Activated CD8-positive, alpha-beta memory T cell treated with anti-CD3 and anti-CD28 coated beads, Interleukin-2, amount 50 U/mL, for 24 hours (primary cell): ENCODE measurements around the gene ALAD.
"Not testable (repeated sequence)": the region's sequence is repeated elsewhere in the genome, so short reads cannot be mapped to it uniquely, and the experiment has no call there.

ENCODE experiments used
- DNase-seq: peaks from one replicate; pipeline ENCODE4 v3.0.0-alpha.2; 2020; ENCODE audit errors: extremely low read depth

The ALAD gene

GRCh38 chr9:113401027-113401792 lies at the start of gene ALAD:
TSS of gene ALAD (minus strand) at chr9:113401284. CDS start at chr9:113393559, 7,725 bp downstream.
- peak; percentile 96 for DNase-seq

DNA sequence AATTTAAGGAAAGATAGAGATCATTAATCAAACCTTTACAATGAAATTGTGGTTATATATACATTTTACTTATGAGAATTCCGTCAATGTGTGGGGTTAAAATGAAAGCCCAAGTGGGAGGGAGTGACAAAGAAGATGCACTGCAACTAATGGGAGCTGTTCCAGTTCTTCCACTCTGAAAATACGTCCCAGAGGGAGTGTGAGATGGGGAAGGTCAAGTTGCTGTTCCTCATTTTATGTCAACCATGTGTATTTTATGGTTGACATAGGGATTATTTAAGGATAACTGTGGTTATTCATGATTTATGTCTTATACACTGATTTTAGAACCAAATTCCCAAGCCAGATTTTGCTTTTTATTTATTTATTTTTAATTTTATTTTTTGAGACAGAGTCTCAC lies 48.3 kb upstream of the ALAD start:
- DNase-seq = no peak

GRCh38 chr9:113446323-113446740 lies 45.2 kb upstream of the ALAD start:
- DNase-seq = no peak

GRCh38 chr9:113444736-113445135 lies 43.7 kb upstream of the ALAD start:
- DNase-seq = no peak

DNA sequence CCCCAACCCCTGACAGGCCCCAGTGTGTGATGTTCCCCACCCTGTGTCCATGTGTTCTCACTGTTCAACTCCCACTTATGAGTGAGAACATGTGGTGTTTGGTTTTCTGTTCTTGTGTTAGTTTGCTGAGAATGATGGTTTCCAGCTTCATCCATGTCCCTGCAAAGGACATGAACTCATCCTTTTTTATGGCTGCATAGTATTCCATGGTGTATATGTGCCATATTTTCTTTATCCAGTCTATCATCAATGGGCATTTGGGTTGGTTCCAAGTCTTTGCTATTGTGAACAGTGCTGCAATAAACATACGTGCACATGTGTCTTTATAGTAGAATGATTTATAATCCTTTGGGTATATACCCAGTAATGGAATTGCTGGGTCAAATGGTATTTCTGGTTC lies 36.6 kb upstream of the ALAD start:
- not testable (repeated sequence) for DNase-seq

- no peak for DNase-seq
Measured at GRCh38 chr9:113436728-113437515, 35.8 kb upstream of the ALAD start.

DNA sequence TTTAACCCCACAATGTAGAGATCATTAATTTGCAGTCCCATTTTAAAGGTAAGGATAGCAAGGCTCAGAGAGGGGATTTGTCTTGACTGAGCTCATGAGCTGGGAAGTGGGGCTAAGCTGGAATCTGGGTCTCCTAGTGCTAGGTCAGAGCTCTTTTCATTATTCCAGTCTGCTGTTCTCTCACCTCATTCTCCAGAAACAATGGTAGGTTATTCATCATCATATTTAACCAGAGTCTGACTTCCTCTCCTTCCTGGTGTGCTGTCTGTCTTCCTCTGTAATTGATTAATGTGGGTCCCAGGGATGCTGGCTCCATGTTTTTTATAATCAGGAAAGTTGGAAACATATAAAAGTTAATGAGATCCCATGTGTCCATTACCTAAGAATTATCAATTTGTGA lies 30.1 kb upstream of the ALAD start:
- no peak for DNase-seq

DNA sequence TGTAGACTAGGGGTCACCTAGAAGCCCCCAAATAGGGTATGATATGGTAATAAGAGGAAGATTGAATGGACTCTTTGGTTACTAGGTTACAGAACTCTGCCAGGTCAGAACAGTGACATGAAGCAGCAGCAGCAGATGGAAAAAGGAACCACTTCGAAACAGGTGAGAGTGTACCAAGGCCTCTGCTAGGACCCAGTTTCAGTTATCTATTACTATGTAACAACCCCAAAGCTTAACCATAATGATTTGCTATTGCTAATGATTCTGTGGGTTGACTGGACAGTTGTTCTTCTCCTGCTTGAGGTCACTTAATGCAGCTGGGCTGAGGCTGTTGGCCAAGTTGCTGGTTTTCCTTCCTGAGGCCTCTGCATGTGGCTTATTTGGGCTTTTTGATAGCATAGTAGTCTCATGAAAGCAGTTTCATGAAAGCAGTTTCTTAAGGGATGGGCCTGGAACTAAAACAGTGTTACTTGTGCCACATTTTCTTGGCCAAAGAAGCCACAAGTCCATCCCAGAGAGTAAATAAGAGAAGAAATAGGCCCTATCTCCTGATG lies 27.1 kb upstream of the ALAD start:
- DNase-seq = no peak

- DNase-seq = no peak
Measured at GRCh38 chr9:113427629-113428028, 26.5 kb upstream of the ALAD start.

GRCh38 chr9:113426701-113427100 lies 25.6 kb upstream of the ALAD start:
- DNase-seq = no peak

GRCh38 chr9:113425072-113425471 lies 24.0 kb upstream of the ALAD start:
- no peak for DNase-seq

DNA sequence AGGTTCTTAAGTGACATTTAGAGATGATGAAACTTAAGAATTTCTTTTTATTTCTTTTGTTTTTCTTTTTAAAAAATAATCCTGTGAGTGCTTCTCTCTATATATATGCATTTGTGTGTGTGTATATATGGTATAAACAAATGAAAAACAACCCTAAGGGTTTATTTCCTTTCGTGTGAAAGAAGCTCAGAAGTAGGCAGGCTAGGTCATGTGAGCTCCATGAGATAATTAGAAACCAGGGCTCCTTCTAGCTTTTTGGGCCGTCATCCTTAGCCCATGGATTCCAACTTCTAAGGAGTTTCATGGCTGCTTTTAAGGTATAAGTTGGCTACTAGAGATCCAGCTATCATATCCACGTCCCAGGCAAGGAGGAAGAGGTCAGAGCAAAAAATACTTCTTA lies 20.6 kb upstream of the ALAD start:
- DNase-seq = no peak

- DNase-seq = no peak
Measured at GRCh38 chr9:113417370-113417769, 16.3 kb upstream of the ALAD start.

DNA sequence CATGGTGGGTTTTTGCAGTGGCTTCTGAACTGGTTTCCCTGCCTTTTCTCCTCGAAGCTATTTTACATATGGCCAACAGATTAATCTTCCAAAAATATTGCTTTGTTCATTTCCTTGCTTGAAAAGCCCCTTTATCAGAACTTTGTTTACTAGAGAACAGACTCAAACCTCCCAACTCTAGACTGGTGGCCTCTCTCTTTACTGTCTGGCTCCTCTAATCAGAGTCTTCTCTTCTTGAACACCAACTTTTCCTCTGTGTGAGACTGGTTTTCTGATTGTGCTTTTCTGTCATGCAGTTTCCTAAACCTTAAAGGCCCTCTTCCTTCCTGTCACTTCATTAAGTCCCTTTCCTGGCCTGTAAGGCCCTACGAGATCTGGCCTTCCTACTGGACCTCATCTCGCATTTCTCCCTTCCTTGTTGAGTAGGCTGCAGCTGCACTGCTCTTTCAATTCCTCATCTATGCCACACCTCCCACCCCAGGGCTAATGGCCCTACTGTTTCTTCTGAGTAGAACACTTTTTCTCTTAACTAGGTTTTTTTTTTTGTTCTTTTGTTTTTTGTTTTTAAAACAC lies 15.2 kb upstream of the ALAD start:
- no peak for DNase-seq

- DNase-seq = peak; percentile 94
Measured at GRCh38 chr9:113410207-113410864, 9.3 kb upstream of the ALAD start, which contains the start of the genes C9orf43 and POLE3. TSS of gene C9orf43 (plus strand) at chr9:113410747. CDS start at chr9:113413494, 2,747 bp downstream. TSS of gene POLE3 (minus strand) at chr9:113410675. CDS start at chr9:113410293, 382 bp downstream.

- DNase-seq = no peak
Measured at GRCh38 chr9:113409883-113410206, 8.8 kb upstream of the ALAD start.

DNA sequence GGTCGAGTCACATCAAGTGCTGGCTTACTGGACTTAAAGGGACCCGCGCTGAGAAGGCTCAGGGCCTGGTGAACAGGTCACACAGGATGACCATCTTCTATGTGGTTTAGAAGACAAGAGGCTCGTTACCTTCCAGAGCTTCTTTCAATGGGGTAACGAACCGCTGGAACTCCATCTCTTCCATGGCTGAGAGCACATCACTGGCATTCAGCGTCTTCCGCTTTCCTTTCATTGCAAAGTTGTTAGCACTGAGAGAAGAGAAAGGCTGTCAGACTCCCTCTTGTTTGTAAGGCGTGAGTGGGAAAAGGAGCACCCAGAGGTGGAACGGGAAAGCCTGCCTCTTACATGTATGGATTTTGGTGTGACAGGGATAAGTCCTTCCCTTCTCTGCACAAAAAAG lies 8.4 kb upstream of the ALAD start:
- DNase-seq = no peak

DNA sequence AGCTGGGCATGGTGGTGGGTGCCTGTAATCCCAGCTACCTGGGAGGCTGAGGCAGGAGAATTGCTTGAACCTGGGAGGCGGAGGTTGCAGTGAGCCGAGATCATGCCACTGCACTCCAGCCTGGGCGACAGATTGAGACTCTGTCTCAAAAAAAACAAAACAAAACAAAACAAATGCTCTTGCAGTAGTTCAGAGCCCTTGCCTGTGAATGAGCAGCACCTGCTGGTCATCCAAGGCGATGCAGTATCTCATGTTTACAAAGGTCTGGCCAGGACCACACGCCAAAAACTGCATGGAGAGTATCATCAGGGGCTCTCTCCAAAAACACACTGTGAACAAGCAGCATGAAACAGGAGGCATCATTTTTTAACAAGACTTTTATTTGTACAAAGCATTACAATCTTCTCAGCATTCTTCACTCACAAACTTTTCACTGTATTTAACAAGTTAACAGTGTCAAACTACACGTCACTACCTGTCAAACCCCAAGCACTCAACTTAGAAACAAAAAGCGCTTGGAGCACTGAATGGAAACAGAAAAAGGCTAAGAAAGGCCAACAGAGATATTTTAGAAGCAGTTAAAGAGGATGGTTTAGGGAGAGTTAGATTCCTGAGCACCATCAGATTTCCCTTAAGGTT lies 5.9 kb upstream of the ALAD start:
- DNase-seq = peak; percentile 17

GRCh38 chr9:113406353-113406752 lies 5.3 kb upstream of the ALAD start:
- DNase-seq = not testable (repeated sequence)

GRCh38 chr9:113403646-113404045 lies 2.6 kb upstream of the ALAD start:
- DNase-seq = no peak

DNA sequence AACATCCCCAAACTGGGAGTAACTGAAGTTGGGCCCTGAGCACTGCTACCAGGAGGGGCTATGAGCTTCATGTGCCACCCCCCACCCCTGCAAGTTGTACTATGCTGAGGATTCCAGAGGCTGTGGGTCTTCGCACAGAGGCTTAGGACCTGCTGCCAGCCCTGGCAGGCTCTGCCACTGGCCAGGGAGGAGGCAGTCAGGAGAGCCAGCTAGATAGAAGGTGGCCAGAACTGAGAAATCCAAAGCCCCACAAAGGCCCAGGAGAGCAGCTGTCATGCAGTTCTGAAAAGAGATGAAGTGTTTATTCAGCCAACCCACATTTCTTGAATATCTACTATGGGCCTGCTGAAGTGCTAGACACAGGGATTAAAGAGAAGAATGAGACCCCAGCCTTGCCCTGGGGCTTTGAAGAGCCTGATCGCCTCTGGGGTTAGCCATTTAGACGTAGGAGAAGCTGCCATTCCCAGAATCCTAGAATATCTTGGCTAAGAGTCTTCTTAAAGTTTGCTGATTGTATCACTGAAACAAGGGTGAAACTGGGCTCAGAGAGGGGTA lies 1.4 kb downstream of the ALAD start:
- no peak for DNase-seq
